Astrocyte of the cerebellum (primary cell): ENCODE results near the gene OR8D4.

ENCODE experiments used
- DNase-seq: peaks from one replicate; pipeline ENCODE4 v3.0.0-alpha.2; 2011; ENCODE audit warnings: low read depth
- H3K4me3 ChIP-seq: 2 replicates; pipeline ENCODE4 v1.5.1; 2011; ENCODE audit warnings: mild to moderate bottlenecking, low read depth, low read length, moderate library complexity
- CTCF ChIP-seq: IDR thresholded peaks from 2 replicates; pipeline ENCODE4 v1.5.1; 2012; ENCODE audit warnings: low read length, low read depth, moderate library complexity, mild to moderate bottlenecking; ENCODE audit errors: missing control alignments
- in situ Hi-C: cut with HindIII; loops from 2 replicates; pipeline ENCODE4 v1.10.0; 2017; ENCODE audit warnings: low sequenced_read_pairs

Gene OR8D4

DNA sequence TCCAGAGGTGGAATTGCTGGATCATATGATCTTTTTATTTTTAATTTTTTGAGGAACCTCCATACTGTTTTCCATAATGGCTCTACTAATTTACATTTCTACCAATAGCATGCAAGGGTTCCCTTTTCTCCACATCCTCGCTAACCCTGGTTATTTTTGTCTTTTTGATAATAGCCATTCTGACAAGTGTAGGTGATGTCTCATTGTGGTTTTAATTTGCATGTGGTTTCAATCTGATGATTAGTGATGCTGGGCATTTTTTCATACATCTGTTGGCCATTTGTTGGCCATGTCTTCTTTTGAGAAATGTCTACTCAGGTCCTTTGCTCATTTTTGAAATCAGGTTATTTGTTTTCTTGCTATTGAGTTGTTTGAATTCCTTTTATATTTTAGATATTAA lies 22.1 kb downstream of the OR8D4 start:
- H3K4me3 ChIP-seq, result no peak overlapping the region
- in situ Hi-C loops, result no loop called here
- no peak for TF ChIP-seq CTCF
- DNase-seq, result no peak

- H3K4me3 ChIP-seq, result no peak within 1 kb of the TSS
- no peak for TF ChIP-seq CTCF
- in situ Hi-C loops, result no loop called here
- no peak for DNase-seq
These were observed 37.4 kb downstream of the OR8D4 start, which contains the start of gene OR4D5 for GRCh38 chr11:123939317-123939716. Gene OR4D5 (plus strand): TSS chr11:123939617. CDS start chr11:123939617, 0 bp downstream.

- H3K4me3 ChIP-seq, result no peak overlapping the region
- no peak for TF ChIP-seq CTCF
- no peak for DNase-seq
- in situ Hi-C loops, result no loop called here
These were observed 40.4 kb downstream of the OR8D4 start for GRCh38 chr11:123942413-123942812.

DNA sequence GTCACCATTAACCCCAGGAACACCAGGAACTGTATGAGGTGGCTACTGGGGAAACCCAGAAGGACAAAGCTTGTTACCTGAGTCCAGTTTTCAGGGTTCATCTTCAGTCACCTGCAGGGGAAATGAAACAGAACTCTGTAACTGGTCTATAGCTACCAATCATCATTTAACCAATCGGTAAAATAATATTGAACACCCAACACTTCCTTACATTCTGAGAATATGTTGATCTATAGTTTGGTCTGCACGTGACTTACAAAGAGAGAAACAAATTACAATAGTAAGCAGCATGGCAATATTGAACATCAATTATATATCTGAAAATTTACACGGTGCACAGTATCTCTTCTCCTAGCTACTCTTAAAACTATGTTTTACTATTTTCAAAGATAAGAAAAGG lies 41.8 kb downstream of the OR8D4 start, which contains the start of gene OR6T1:
Gene OR6T1 (minus strand): TSS at position 101 of the 400 bp plus-strand sequence. CDS start 0 bp downstream, at position 101.
- H3K4me3 ChIP-seq, result no peak within 1 kb of the TSS
- no peak for TF ChIP-seq CTCF
- in situ Hi-C loops, result no loop called here
- no peak for DNase-seq

DNA sequence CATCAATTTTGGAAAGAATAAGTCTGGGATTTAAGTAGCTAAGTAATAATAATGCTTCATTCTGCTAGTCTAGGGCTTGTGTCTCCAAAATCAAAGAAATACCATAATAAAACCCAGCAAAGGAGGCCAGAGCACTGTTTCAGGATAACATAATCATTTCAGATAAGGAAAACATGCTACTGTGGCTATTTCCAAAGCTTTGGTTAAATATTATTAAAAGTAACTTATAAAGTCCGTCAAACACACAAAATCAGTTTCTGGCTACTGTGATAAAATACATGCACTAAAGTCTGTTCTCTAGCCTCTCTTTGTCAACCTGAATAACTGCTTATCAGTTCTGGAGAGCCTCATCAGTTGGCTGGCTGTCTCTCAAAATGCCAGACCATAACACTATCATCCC lies 43.2 kb downstream of the OR8D4 start:
- TF ChIP-seq CTCF, result no peak
- DNase-seq, result no peak
- in situ Hi-C loops, result no loop called here
- H3K4me3 ChIP-seq, result no peak overlapping the region

GRCh38 chr11:123956752-123957151 lies 54.8 kb downstream of the OR8D4 start:
- in situ Hi-C loops, result no loop called here
- no peak overlapping the region for H3K4me3 ChIP-seq
- no peak for DNase-seq
- TF ChIP-seq CTCF, result no peak
